Inflammatory macrophage treated with lipopolysaccharide for 4 hours (primary cell): ENCODE data around the gene TRIM9.
A peak's percentile ranks its signal among the peaks of the same experiment; 100 is the strongest.

Experiments
- DNase-seq: peaks from one replicate; pipeline ENCODE4 v3.0.0-alpha.2; 2020

The TRIM9 gene

DNA sequence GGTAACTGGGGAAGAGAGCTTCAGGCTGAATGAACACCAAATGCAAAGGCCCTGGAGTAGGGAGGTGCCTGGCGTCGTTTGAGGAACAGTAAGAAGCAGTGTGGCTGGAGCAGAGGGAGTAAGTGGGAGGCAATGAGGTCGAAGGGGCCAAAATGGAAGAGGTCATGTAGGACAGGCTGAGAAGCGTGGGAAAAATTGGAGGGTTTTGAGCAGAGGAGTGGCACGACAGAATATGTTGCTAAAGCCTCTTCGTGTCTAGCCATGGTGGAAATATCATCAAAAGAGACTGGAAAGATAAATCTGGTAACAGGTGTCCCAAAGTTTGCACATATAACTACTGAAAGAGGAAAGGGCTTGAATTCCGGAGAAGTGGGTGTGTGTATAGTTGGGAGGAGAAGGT, 1.9 kb downstream of the TRIM9 start:
- no peak for DNase-seq

DNA sequence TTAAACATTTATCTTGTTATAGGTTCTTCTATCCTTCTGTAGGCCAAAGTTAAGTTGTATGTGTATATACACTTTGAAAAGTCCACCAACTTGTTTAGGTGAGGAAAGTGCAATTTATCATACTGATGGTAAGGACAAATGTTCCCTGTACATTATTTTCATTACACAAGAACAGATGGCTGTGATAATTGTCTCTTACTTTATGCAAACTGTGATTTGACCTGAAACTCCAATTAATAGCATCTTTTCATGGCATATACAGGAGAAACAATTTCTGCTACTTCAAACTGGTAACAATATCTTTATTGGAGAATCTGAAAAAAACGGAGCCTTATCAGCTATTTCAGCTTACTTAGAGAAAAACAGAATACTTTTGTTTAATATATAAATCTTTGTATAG, 5.6 kb downstream of the TRIM9 start:
- no peak for DNase-seq

DNA sequence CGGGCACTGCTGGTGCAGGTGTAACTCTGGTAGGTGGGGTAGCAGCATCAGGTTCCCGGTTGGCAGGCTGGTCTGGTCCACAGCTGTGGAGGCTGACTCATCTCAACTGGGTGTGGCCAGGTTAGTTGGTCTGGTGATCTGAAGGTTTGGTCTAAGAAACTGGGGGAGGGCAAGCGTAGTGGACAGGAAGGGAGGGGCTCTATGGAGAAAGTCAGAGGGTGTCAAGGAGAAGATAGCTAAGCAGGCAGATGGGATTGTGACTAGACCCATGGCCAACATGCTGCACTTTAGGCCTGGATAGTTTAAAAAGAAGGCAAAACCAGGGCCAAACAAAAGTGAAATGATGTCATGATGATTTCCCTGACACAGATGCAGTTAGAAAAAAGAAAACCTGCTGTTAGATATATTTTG, 7.9 kb downstream of the TRIM9 start:
- DNase-seq, result no peak

DNA sequence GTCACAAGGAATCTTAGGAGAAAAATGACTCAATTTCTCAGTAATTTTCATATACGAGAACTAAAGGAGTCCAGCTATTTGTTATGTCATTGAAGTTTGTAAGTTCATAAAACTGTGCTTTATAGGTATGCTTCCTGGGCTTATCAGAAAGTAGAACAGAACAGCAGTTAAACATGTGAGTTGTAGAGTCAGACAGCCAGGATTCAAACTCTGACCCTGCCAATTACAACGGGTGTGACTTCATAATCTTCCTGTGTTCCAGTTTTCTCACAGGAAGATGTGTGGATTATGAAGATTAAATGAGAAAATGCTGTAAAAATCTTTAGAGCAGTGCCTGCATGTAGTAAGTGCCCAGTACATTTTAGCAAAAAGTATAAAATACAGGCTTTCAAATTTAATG, 8.9 kb downstream of the TRIM9 start:
- no peak for DNase-seq

DNA sequence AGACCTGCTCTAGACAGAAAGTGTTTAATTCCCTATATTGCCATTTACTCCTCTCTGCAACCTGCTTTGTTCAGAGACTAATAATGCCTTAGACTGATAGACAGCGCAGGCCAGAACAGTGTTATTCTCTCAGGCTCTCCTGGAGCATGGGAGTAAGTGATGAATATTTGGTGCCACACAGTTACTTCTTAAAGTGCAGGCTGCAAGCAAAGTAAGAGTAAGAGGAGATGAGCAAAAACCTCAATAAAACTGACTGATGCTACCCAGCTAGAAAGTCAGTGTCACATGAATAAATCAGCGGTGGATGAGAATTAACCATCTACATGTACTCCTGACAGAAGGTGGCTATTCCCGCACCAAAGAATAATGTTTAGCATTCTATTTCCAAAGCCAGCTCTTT, 9.9 kb downstream of the TRIM9 start:
- no peak for DNase-seq

DNA sequence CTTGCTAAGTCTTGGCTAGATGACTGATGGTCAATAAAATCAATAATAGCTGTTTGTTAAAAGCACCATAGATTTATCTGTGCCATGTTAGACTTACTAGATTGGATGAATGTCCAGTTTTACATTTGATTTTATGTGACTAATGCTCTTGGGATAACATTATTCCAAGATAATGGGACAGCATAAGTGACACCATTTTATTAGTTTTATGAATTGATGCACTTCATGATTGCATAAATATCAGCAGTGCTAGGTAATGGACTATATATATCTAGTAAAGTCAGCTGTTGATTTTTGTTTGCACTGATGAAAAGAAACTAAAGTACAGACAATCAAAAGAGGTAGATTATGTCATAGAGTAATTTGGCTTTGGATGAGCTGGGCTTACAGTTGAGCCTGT, 10.4 kb downstream of the TRIM9 start:
- no peak for DNase-seq

DNA sequence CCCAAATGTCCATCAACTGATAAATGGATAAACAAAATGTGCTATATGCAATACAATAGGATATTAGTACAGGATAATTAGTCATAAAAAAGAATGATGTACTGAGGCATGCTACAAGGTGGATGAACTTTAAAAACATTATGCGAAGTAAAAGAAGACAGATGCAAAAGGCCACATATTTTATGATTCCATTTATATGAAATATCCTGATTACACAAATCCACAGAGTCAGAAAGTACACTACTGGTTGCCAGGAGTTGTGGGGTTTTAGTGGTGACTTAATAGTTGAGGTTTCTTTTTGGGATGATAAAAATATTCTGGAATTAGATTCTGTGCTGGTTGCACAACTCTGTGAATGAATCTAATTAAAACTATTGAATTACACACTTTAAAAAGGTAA, 12.6 kb downstream of the TRIM9 start:
- DNase-seq, result no peak

DNA sequence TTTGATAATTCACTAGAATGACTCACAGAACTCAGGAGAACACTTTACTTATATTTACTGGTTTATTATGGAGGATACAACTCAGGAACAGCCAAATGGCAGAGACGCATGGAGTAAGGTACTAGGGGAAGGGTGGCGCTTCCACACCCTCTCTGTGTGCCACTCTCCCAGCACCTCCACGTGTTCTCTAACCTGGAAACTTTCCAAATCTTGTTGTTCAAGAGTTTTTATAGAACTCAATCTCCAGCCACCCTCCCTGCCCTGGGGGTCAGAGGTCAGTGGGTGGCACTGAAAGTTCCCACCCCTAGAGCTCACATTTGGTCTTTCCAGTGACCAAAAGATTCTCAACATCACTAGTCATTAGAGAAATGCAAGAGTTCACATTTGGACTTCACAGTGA, 13.2 kb downstream of the TRIM9 start:
- DNase-seq, result no peak

DNA sequence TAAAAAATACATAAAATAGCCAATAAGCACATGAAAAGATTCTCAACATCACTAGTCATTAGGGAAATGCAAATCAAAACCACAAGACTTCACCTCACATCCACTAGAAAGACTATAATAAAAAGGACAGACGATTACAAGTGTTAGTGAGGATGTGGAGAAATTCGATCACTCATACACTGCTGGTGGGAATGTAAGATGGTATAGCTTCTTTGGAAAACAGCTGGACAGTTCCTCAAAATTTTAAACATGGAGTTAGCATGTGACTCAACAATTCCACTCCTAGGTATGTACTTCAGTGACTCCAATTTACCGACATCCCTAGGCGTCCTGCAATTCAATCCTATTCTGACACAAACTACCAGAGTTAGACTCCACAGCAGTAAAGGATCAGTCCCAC, 13.7 kb downstream of the TRIM9 start:
- DNase-seq, result no peak

DNA sequence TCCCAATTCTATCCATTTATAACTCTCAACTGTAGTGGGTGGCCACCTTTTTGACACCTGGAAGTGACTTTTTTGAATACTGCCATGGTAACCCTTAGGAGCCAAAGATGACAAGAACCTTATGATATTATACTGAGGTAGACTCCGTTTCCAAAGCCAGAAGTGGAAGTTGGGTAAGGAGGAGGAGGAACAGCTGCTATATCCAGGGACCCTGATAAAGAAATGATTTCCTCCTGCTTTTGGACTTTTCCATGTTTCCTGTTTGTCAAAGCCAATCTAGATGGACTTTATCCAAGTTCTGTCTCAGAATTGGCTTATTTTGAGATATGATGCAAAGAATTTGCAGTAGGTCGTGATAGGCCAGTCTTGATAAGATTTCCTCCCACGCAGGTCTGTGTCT, 14.3 kb downstream of the TRIM9 start:
- no peak for DNase-seq

DNA sequence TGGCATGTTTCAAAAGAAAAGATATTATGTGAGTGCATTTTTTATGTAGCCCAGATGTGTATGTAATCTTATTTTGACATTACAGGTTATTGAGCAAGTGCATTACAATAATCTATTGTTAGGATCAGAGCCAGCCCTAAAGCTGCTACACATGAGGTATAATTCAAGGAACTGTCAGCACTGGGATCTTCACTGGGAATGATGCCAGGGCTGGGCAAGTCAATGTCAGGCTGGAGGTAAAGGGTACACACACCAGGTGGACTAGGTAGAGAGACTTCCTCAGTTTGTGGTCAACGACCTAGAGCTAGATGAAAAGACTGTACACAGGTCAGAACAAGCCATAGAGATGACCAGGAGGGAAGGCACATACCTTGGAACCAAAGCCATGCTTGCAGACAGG, 15.4 kb downstream of the TRIM9 start:
- no peak for DNase-seq

DNA sequence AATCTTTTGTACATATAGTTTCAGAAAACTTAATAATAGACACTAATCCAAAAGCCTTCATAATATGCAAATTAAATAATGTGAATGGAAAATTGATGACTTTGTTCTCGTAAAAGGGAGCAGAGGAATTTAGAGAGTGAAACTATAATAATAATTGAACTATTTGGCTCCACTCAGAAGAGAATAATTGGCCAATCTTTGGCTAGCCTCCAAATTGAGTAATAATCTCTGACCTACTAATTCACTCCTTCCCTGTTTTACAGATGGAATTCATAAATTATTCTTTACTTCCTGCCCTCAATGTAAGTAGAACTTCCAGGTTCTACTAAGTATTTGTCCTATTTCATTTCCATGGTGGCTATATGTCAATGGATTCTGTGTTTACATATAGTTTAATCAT, 15.8 kb downstream of the TRIM9 start:
- peak; percentile 74 for DNase-seq

DNA sequence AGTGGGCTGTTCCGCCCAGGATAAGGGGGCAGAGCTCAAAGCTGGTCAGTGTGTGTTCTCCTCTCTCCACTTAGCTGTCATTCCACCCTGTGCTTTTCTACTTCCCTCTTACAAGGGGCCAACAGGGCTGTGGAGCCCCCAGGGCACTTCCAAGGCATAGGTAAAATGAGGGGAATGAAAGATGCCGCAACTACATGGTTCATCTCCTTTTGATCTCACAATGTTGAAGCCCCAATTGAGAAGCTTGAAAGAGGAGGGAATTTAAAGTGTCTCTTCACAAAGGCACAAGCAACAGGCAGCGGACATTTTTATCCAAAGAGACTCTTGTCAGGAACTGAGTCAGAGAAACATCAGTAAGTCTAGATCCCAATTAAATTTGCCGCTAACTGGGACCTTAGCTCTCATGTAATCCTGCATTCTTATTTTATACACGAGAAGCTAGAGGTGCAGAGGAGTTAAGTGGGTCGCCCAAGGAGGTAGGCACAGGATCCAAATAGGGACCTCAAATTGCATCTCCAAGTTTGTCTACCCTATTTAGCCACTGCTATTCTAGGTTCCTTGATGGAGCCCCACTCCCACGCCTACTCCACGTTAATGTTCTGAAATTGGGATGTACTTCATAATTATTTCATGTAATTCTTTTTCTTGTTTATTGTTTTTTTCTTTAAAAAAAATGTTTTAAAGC, 20.1 kb downstream of the TRIM9 start:
- no peak for DNase-seq

DNA sequence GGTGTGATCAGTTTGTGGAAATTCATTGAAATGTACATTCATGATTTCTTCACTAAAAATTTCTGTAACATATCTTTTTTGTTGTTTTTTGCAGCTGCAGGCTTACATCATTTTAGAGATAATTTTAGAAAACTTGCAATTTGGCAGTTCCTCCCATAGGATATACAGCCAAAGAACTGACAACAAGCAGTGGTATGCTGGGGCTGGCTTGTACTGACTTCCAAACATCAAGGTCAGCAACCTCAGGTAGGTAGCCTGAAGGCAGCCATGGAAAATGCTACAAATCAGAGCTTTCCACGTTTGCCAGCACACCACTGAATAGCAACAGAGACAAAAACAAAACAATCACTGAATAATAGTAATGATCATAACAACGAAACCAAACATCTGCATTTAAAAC, 21.2 kb downstream of the TRIM9 start:
- no peak for DNase-seq

DNA sequence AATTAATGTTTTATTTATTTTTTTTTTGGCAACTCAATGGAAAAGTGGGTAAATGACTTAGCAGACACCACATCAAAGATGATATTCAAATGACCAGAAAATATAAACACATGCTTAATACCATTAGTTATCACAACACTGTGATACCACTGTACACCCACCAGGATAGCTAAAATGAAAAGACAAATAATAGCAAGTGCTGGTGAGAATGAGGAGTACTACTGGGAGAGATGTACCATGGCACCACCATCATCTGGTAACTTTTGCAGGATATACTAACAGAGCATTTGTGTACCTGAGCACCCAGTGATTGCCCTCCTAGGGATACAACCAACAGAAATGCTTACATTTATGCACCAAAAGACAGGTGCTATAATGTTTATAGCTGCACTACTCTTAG, 21.9 kb downstream of the TRIM9 start:
- DNase-seq, result no peak

DNA sequence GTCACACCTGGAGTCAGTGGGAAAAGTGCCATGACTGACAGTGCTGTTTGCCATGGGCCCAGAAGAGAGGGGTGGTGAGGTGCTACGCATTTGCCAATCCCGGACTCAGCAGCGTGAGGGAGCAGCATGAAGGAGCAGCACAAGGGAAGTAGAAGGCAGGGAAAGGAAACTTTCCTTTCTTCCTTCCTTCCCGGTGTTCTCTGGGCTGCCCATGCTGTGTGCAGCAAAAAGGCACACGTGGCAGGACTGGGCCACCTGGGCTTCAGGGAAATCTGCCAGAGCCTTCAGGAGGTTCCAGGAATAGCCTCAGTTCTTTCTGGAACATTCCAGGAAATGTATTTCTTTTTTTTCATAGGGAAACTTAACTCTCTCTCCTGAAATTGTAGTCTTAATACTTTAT, 23.0 kb downstream of the TRIM9 start:
- no peak for DNase-seq

DNA sequence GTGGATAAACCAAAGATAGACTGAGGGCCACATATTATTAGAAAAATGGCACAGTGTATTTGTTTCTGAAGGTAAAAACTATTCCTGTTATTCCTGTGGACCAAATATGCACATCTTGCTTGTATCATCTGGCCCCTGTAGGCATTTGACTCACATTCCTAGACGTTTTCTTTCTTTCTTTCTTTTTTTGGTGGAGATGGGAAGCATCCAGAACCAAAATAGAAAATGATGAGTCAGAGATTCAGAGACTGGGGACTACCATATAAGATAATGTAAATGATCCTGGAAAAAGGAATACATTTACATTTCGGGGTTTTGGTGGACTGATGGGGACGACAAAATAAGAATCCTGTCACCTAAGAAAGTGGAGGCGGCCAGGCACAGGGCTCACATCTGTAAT, 24.2 kb downstream of the TRIM9 start:
- DNase-seq, result no peak

DNA sequence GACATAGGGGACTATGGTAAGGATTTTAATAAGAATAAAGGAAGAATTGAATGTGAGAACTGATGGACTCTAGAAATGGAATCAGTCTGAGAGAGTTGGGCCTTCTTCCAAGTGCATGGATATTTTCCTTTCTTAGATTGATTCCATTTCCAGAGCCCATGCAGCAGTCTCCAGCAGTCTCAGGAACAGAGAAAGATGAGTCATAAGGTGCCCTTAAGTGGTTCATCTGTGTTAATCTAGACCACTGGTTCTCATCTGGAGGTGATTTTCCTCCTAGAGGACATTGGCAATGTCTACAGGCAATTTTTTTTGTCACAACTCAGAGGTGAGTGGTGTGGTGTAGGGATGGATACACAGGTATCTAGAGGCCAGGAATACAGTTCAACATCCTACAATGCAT, 25.9 kb downstream of the TRIM9 start:
- no peak for DNase-seq

DNA sequence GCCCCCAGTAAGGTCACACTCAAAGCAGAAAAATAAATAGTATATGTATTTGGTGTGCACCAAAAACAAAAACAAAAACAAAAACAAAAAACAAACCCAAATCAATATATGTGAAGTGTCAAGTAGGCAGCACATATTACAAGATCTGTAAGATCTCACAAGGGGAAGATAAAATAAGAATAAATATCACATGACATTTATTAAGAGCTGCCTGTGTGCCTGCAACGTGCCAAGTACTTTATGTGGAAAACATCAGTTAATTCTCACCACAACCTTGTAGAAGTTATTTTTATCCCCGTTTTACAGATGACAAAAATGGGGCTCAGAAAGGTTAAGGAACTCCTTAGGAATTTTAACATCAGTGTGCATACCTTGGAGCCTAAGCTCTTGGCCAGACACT, 26.6 kb downstream of the TRIM9 start:
- no peak for DNase-seq

DNA sequence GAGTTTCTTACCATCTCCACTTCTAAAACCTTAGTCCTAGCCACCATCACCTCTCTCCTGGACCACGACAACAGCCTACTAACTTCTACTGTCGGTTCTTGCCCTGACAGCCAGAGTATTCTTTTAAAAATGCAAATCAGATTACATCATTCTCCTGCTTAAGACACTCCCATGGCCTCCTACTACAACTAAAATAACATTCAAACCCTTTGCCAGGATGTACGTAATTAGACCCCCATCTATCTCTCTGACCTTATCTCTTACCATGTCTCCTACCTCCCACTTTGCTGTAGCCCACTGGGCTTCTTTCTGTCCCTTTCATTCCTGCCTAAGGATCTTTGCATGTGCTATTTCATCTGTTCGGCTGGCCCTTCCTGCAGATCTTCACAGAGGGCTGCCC, 27.6 kb downstream of the TRIM9 start:
- no peak for DNase-seq

DNA sequence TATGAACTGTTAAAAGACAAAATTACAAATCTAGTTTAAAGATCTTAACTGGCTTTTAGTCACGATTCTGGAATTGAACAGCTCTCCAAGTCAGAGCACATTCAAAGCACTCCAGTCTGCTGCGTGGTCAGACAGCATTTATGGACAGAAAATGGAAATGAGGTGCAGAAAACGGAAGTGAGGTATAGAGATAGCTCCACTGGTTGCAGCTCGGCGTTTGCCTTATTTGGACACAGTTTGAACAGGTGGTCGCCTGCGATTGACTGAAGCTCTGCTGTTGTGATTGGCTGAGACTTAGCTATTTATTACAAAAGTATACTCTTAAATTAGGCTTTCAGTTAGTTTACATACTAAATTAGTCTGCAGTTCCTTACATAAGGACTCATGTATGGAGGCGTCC, 28.3 kb downstream of the TRIM9 start:
- DNase-seq, result no peak

DNA sequence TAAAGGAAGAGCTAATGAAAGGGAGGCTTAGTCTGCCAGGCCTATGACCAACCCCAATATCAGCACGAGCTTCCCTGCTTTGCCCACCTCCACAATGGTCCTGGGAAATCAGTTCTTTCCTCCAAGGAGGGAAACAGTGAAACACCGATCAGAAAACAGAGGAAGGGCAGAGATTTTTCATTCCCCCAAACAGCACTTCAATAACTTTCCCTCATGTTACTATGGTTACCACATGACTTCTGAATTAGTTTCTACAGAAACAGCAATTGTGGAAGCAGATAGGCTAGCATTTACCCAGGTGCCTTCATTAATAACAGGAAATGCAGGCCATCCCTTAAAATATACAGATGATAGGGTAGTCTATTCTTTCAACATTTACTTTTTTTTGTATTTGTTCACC, 35.9 kb downstream of the TRIM9 start:
- no peak for DNase-seq

DNA sequence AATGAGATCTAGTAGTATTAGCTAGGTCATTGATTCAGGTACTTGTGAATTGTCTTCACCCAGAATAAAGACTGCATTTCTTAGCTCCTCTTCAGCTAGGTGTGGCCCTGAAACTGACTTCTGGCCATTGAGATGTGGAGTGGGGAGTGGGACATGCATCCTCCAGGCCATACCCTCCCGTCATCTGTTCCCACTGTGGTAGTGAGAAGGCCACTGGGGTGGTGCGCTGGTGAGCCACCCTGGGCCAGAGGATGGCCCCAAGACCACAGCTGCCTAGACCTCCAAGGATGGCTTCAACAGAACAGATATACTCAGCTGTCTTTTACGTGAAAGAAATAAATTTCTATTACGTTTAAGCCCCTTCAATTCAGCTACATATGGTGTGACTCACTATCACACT, 36.5 kb downstream of the TRIM9 start:
- no peak for DNase-seq

DNA sequence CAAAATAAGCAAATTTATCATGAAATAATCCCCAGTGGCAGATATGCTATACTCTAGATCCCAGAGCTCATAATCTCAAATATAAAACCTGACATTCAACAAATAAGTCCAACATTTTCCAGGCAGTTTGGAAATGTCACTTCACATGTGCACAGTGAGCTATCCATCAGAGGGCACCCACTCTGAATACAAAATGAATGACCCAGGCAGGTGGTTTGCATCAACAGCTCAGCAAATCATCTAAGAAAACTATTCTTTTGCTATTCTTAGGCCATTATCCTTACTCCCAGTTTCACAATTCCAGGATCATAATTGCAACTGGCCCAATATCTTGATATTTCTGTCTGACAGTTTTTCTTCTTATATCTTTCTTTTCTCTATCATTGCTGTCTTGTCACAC, 38.5 kb downstream of the TRIM9 start:
- no peak for DNase-seq

DNA sequence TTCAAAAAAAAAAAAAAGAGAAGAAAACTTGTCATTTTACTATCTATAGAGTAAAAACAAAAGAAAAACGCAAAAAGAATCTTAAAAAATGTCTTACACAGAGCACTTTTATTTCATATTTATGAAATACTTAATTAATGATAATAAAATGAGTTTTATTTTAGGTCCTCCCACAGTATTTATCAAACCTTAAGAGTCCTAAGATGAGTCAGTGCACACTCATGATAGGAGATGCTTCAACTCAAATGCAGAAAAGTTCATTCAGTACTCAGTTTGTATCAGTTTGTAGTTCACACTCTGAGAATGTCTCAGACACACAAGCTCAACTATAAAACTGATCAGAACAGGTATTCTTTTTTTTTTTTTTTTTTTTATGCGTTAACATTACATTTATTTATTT, 41.7 kb downstream of the TRIM9 start:
- no peak for DNase-seq

DNA sequence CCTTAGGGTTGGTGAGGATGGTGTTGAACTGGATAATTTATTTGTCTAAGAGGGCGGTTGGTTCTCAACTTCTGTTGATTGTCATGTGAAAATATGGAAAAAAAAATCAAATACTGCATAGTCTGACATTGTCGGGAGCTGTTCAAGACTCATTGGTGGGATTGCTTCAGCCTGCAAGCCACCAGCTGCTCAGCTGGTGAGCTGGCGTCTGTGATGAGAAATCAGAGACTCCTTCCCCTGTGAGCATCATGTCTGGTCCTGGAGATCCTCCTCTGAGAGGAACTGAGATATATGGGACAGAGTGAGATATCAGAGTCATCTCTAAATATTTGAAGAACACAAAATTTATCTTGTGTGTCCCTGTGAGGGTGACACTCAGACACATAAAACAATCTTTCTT, 49.9 kb downstream of the TRIM9 start:
- DNase-seq, result no peak
